GM21367 (cell line): ENCODE measurements around the gene FAM151B.

Source experiments
- ATAC-seq: cut with Tn5 transposase; IDR thresholded peaks from one replicate; pipeline ENCODE4 v1.9.1; 2021; ENCODE audit not compliant: unreplicated experiment

The FAM151B gene

GRCh38 chr5:80584770-80585169 is 96.9 kb downstream of the FAM151B start:
- no peak for ATAC-seq

GRCh38 chr5:80588858-80589540 is 101.1 kb downstream of the FAM151B start:
- ATAC-seq: no peak

GRCh38 chr5:80590766-80591165 is 102.9 kb downstream of the FAM151B start:
- ATAC-seq: no peak

GRCh38 chr5:80591352-80591751 is 103.5 kb downstream of the FAM151B start:
- ATAC-seq: no peak

- no peak for ATAC-seq
These were observed 104.2 kb downstream of the FAM151B start for GRCh38 chr5:80592105-80592504.
